NOMO-1 treated with DMSO at 0.1 percent for 48 hours (cell line): ENCODE data around the gene COL8A1.

ENCODE experiments used
- DNase-seq: peaks from one replicate; lab custom pipeline; 2025; ENCODE audit not compliant: unreplicated experiment; lab: John Stamatoyannopoulos, UW

The COL8A1 gene

DNA sequence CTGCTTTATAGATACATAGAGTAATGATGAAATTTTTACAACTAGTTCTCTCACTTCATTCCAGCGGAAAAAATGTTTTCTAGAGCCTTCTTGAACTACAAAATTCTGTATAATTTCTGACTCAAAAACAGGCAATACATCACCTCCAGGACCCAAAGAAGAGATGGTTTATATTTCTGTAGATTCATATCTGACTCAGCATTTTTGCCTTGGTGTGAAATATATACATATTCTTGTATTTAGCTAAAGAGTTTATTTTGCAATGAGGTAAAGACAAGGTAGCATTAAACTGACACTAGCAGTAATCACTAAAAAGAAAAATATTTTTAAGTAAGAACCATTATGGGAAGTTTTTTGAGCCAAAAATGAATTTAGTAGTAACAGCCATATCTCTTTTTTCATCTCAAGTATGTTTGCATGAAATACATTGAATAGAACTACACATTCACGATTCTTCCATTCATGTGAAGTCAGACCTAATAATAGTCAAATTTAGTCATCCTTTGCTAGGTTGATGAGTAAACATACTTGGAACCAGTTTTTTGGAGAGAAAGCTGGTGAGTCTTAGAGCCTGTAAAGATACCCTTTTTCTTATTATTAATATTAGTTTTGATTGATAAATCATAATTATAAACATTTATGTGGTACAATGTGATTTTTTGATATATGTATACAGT, 31.6 kb downstream of the COL8A1 start:
- DNase-seq = no peak

DNA sequence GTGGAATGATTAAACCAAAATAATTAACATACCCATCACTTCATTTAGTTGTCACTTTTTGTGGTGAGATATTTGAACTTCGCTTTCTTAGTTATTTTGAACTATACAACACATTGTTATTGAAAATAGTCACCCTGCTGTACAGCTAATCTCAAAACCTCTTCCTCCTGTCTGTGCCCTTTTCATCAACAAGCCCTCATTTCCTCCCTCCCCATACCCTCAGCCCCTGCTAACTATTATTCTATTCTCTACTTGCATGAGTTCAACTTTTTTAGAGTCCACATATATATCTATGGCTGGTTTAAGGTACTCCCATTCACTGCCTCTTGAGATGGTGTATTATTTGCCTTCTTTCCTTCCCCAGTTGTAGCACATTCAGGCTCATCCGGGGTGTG, 32.2 kb downstream of the COL8A1 start:
- no peak for DNase-seq

DNA sequence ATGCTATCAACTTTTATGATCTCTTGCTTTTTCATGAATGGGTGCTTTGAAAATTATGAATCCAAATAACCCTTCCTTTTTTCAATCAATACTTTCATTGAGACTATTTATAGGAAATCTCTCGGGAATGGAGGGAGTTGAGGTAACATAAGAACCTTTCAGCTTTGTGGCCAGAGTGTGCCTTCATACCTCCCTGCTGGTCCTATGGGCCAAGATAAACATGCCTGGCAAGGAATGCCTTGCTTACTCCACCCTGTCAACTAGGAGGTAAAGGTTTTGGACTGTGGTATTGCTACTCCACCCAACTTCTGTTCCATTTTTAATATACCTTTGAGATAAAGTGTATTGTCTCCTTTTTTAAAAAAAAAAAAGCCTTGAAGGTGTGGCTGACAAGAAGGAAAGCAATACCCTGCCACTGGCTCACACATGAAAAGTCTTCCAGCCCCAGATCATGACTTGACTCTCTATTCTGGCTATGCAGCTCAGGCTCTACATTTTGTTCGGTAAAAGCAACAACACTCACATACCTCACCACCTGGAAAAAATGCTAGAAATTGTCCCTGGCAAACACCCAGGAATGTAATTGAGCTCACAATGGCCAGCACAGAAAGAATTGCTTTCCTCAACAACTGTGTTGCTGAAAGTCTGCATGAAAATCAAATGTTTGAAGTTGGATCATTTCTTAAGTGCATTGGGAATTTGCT, 35.8 kb downstream of the COL8A1 start:
- DNase-seq = no peak

DNA sequence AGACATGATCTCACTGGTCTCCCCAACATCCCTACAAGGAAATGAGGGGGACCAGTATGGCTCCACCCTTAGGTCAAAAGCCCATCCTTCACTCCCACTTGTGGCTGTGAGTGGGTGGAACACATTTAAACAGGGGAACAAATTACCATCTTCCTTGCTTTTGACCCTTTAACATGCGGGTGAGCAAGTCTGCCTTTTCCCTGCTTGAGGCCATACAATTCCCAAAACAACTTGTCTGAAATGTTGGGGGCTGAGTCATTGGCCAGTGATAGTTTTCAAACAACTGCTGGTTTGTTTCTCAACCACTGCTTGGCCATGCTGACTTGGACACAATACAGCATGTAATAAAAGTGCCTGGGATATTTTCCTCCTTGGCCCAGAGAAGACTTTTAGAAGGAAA, 39.6 kb downstream of the COL8A1 start:
- DNase-seq = no peak

DNA sequence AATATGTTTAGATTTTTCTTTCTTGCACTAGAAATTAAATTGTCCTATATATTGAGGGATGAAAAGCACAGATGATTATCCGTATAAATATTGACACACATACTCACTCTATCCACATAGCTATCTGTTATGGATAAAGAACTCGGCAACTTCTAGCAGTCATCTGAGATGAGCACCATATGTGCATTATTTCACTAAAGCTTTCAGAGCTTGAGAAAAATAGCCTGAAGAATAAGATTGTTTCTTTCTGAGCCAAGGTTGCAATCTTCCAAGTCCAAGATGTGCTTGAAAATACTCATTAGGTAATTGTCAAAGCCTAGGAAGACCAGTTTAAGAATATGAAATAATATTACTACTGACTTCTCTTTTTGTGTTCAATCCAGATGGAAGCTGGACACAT, 40.5 kb downstream of the COL8A1 start:
- DNase-seq = no peak

DNA sequence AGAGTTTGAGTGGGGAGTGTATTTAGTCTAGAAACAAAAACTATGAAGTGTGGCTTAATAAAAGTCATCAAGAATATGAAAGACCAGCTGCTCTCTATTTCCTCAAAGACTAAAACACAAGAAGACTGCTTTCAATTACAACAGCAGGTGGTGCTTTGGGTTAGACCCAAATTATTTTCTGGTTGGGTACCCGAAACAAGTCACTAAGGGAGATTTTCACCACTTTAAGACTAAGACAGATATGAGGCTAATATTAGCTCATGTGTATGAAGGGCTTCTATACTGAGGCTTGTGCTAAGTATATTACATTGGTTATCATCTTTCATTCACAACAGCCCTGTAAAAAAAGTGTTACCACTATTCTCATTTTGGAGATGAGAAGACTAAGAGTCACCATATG, 43.1 kb downstream of the COL8A1 start:
- DNase-seq = no peak

- no peak for DNase-seq
Measured at GRCh38 chr3:99681976-99682375, 43.6 kb downstream of the COL8A1 start.

GRCh38 chr3:99683465-99683864, 45.1 kb downstream of the COL8A1 start:
- no peak for DNase-seq

DNA sequence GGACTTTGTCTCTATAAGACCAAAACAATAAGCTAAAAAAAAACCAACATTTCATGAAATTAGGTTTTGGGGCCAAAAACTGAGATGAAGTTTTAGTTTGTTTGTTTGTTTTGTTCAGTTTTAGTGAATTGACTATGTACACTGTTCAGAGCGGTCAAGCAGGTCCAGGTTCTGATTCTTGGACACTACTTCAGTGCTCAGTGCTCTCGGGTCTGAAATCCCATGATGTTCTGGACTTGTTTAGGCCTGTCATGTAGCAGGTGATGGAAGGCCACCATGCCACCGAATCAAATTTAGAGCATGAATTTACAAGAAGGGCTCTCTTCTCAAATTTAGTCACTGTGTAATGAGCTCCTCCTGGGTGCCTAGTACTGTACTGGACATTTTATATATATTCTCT, 45.5 kb downstream of the COL8A1 start:
- no peak for DNase-seq

DNA sequence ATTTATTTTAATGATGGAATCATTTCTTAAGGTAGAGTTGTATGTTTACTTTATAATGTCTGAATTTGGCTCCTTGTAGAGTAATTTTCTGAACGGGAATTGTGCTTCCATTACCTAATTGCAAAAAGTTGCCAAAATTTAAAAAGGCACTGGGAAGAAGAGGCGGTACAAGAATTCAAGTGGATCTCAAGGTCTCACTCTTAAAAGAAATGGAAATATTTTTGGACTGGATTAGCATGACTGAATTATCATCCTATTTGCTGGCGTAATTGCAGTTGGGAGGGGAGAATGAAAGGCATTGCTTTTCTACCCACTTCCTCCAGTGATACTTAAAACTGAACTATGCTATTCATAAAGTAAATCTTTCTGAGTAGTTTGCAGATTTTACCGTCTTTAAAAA, 46.2 kb downstream of the COL8A1 start:
- DNase-seq = no peak

GRCh38 chr3:99686469-99686868, 48.1 kb downstream of the COL8A1 start:
- DNase-seq = no peak

- peak; percentile 2 for DNase-seq
Measured at GRCh38 chr3:99686955-99687612, 48.7 kb downstream of the COL8A1 start.

GRCh38 chr3:99690761-99691369, 52.5 kb downstream of the COL8A1 start:
- DNase-seq = no peak

DNA sequence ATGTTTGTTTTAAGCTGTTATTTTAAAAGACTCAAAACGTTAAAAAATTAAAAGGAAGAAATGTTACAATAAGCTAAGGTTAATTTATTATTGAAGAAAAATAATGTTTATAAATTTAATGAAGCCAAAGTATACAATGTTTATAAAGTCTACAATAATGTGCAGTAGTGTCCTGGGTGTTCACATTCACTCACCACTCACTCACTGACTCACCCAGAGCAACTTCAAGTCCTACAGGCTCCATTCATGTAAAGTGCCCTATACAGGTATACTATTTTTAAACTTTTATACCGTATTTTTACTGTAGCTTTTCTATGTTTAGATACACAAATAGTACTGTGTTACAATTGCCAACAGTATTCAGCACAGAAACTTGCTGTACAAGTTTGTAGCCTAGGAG, 55.2 kb downstream of the COL8A1 start:
- no peak for DNase-seq

GRCh38 chr3:99696497-99696896, 58.1 kb downstream of the COL8A1 start:
- DNase-seq = no peak

- no peak for DNase-seq
Measured at GRCh38 chr3:99697250-99697649, 58.9 kb downstream of the COL8A1 start.

DNA sequence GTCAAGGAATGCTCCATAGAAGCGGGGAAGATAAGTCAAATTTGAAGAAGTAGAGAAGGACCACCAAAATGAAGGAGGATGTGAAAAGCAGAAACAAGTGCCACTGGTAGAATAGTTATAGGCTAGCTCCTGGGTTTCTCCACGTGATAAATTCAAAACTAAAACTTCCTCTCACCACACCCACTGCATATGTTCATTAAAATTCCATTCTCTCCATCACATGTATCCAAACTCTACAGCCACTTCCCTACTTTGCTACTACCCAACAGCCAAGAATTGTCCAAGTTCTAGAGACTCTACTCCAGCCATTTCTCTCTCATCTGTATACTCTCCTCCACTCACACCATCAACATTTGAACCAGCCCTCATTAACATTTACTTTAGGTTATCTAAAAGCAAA, 60.5 kb downstream of the COL8A1 start:
- DNase-seq = no peak

DNA sequence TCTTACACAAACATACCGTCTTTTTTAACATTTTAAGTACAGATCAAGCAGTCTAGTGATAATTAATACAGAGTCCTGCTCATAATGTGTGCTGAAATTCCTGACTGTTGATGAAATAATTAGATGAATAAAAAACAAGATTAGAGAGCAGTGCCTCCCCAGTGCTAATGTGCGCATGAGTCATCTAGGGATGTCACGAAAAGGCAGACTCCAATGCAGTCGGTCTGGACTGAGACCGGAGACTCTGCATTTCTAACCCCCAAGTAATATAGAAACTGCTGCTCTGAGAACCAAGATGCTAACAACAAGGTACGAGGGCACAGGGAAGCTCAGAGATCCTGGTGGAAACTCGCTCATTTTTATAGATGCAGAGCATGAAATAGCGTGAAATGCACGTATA, 61.4 kb downstream of the COL8A1 start:
- no peak for DNase-seq

GRCh38 chr3:99700631-99701268, 62.4 kb downstream of the COL8A1 start:
- no peak for DNase-seq

DNA sequence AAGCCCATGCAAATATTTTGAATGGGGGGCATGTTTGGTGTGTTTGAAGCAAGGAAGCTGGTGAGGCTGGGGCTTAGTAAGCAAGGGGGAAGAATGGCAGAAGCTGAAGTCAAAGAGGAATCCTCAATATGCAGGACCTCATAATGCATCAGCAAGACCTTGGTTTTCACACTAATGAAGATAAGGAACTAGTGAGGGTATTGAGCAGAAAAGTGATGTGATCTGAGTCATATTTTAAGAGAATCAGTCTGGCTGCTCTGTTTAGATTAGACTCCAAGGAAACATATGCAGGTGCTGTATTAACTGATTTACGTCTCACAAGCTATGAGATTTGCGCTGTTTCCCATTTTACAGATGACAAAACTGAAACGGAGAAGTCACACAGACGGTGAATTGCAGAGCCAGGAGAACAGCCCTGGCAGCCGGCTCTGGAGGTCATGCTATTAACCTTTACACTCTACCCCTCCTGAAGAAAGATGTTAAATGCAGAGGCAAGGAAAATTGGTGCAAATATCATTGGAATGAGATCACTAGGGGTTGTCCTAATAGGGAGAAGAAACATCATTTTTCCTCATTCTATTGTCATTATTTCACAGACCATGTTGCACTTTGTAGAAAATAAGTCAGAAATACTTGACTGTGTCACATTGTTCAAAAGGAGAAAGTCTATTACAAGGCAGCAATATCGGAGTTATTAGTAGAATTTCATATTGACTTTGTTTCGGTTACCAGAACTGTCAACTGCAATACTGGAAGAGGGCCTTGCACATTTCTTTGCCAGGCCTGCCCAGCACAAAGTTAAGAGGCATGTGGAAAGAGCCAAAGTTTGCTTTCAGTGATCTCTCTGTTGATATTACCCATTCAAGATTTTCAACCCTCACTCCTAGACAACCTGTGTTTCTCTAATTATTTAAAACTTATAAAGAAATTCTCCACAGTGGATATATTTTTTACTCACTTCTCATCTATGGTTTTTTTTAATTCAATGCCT, 64.9 kb downstream of the COL8A1 start:
- DNase-seq = no peak
